Gastroesophageal sphincter (tissue), 4 donors: Measurements from ENCODE around the gene GPATCH8. TPM values are rescaled to one million over a fixed set of nuclear protein-coding genes. Genes with fewer than 3 reads are reported as not detected.

ENCODE experiments used
- ATAC-seq: fragments of 150-250 bp; one replicate; pipeline ENCODE4 v1.9.1; 2016; ENCODE audit warnings: mild to moderate bottlenecking, moderate library complexity
- H3K27ac ChIP-seq, 4 donors: fragments of 200-600 bp; sonication (generic) in 3 of 4; 1 replicate in 3 of 4; 2 replicates in 1 of 4; pipeline ENCODE4 v1.5.1; 2016 to 2019
- H3K27me3 ChIP-seq: fragments of 200-600 bp; sonication (generic); one replicate; pipeline ENCODE4 v1.5.1; 2019
- H3K36me3 ChIP-seq, 2 donors: fragments of 200-600 bp; sonication (generic); one replicate each; pipeline ENCODE4 v1.5.1; 2019; ENCODE audit warnings: control low read depth in 1 of 2
- H3K4me1 ChIP-seq, 3 donors: fragments of 200-600 bp; sonication (generic); 1 replicate in 2 of 3; 2 replicates in 1 of 3; pipeline ENCODE4 v1.5.1; 2016 to 2019; ENCODE audit warnings: control low read depth in 2 of 3
- H3K4me3 ChIP-seq, 2 donors: fragments of 200-600 bp; sonication (generic); one replicate each; pipeline ENCODE4 v1.5.1; 2019; ENCODE audit warnings: mild to moderate bottlenecking in 1 of 2, moderate library complexity in 1 of 2
- H3K9me3 ChIP-seq, 3 donors: fragments of 200-600 bp; sonication (generic); one replicate each; pipeline ENCODE4 v1.5.1; 2017 to 2019; ENCODE audit warnings: control low read depth in 2 of 3
- EP300 ChIP-seq: sonication (generic); formaldehyde crosslinking; IDR thresholded peaks from one replicate; pipeline ENCODE4 v1.6.1; 2017; ENCODE audit warnings: antibody characterized with exemption, mild to moderate bottlenecking
- POLR2A ChIP-seq, 2 donors: fragments of 450-650 bp; IDR thresholded peaks; one replicate each; pipeline ENCODE4 v1.6.1; 2017; ENCODE audit warnings: antibody characterized with exemption in 2 of 2, mild to moderate bottlenecking in 2 of 2, moderate library complexity in 1 of 2
- POLR2AphosphoS5 ChIP-seq: sonication (generic); formaldehyde crosslinking; IDR thresholded peaks from one replicate; pipeline ENCODE4 v1.6.1; 2017; ENCODE audit warnings: antibody characterized with exemption
- WGBS, 2 donors: methylation state at CpG; one replicate each; pipeline ENCODE4 v1.1.5; 2018; ENCODE audit warnings: low coverage in 1 of 2; 5-methylcytosine and 5-hydroxymethylcytosine counted together
- total RNA-seq, 4 donors: library from RNA; depleted of rRNA; stranded (reverse); fragments of >200 nt; gene quantifications; one replicate each; pipeline ENCODE4 v1.1.0, GENCODE V29; 2016
- TF ChIP-seq, protein P1 (sequence below), 4 experiments: fragments of 200-600 bp in 2 of 4; fragments of 450-650 bp in 2 of 4; sonication (generic) in 1 of 4; IDR thresholded peaks; one replicate each; pipeline ENCODE4 v1.5.1; 2017 to 2019; ENCODE audit warnings: antibody characterized with exemption in 4 of 4, mild to moderate bottlenecking in 2 of 4, moderate library complexity in 2 of 4

GPATCH8 gene
- total RNA-seq, 4 donors from 2014 or later, result 21.8 to 54.6 (median 33.9) TPM

DNA sequence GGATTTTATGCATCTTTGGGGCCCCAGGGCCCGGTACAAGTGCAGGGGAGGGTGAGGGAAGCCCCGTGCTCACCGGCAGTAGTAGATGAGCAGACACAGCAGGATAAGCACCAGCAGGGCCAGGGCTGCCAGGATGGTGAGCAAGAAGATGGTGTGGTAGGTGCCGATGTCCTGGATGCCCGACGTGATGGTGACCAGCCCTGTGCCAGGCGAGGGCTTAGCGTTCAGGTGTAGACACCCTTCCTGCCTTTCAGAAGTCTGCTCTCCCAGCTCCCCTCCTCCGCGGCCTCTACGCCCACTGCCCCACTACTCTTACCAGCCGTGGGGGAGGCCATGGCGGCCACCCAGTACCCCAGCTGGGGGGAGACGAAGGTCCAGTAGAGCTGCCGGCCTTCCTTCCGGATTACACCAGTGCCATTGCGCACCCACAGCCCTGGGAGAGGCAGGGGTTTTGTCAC lies 147.5 kb downstream of the GPATCH8 start:
- Histone ChIP-seq H3K4me3 (no peak overlapping the region), H3K27me3 (no peaks in the 10 kb centered on the region), H3K27ac (no peak overlapping the region), H3K9me3 (no peaks in the 10 kb centered on the region), H3K36me3 (peaks cover 0 to 28% of the 10 kb centered on the region in 2 donors), H3K4me1 (peaks cover 0 to 7% (median 0%) of the 10 kb centered on the region in 3 donors)
- 90% methylated on average over 6 of the region's 17 CpGs; no CpG with 5 or more reads in 1 of the 2 donors for WGBS, 2 donors
- no peak for ATAC-seq
- TF ChIP-seq POLR2AphosphoS5 (no peak), POLR2A (IDR thresholded peaks at IDR 0.05) (no peak), EP300 (no peak)
- TF ChIP-seq, protein P1, sequence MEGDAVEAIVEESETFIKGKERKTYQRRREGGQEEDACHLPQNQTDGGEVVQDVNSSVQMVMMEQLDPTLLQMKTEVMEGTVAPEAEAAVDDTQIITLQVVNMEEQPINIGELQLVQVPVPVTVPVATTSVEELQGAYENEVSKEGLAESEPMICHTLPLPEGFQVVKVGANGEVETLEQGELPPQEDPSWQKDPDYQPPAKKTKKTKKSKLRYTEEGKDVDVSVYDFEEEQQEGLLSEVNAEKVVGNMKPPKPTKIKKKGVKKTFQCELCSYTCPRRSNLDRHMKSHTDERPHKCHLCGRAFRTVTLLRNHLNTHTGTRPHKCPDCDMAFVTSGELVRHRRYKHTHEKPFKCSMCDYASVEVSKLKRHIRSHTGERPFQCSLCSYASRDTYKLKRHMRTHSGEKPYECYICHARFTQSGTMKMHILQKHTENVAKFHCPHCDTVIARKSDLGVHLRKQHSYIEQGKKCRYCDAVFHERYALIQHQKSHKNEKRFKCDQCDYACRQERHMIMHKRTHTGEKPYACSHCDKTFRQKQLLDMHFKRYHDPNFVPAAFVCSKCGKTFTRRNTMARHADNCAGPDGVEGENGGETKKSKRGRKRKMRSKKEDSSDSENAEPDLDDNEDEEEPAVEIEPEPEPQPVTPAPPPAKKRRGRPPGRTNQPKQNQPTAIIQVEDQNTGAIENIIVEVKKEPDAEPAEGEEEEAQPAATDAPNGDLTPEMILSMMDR (IDR thresholded peaks at IDR 0.05), result no peak

DNA sequence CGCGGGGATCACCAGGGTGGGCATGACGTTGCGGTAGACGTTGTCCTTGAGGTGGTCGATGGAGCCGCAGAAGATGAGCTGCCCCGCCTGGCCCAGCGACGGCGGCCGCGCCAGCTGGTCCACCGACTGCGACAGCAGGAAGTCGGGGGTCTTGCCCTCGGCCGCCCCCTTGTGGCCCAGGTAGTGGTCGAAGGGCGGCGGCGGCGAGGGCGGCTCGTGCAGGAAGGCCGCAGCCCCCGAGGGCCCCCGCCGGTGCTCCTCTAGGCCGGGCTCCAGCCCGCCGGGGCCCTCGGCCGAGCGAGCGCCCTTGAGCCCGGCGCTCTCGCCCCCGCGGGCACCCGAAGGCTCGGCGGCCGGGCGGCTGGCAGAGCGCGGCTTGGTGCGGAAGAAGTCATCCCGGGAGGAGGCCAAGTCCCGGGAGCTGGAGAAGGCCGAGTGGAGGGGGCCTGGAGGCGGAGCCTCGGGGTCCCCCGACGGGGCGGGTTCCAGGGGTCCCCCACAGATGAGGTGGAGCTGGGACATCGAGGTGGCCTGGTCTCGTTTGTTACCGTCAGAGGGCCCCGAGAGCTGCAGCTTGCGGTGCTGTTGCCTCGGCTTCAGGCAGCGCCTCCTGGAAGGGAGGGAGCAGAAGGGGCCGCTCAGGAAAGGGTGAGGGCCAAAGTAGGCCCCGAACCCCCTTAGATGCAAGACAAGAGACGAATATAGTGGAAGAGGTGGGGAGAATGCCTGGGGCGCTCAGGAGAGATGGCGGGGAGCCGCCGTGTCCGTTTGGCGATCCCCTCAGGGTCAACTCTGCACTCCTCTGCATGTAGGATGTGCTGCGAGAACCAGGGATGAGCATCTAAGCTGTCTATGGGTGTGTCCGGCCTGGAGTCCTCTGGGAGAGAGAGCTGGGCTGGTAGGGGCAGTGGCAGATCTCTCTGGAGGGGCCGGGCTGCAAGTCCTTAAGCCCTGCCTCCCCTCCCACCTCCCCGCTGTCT lies 148.3 kb downstream of the GPATCH8 start:
- Histone ChIP-seq H3K27ac (no peak overlapping the region), H3K36me3 (peaks cover 0 to 36% of the 10 kb centered on the region in 2 donors), H3K4me3 (no peak overlapping the region), H3K27me3 (no peaks in the 10 kb centered on the region), H3K4me1 (peaks cover 0 to 7% (median 0%) of the 10 kb centered on the region in 3 donors), H3K9me3 (no peaks in the 10 kb centered on the region)
- TF ChIP-seq POLR2AphosphoS5 (no peak), EP300 (no peak)
- TF ChIP-seq, protein P1 (IDR thresholded peaks at IDR 0.05), result peak in 3 of 4 experiments; percentile 13 to 40 (median 29)
- no peak for ATAC-seq
- WGBS, 2 donors, result 89% methylated on average over 10 of the region's 77 CpGs; no CpG with 5 or more reads in 1 of the 2 donors

DNA sequence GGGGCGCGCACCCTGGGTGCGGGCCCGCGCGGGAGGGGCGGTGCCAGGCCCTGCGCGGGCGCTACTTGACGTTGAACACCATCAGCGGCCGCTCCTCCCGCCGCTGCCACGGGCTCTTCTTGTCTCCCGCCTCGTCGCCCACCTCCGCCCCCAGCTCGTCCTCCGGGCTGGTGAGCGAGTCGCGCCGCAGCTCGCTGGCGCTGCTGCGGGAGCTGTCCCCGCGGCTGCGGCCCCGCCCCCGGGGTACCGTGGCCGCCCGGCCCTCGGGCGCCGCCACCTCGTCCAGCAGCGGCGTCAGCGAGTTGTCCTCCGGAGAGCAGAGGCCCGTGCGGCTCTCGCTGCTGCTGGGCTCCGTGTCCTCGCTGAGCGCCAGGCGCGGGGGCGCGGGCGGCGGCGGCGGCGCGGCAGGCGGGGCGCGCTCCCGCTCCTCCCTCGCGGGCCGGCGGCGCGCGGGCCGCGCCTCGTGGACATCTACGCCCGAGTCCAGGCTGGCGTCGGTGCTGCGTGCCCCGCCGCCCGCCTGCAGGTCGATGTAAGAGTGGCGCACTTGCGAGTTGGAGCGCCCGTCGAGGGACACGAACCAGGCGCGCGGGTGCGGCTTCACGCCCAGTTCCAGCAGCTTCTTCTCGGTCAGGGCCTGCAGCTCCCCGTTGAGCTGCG lies 149.4 kb downstream of the GPATCH8 start:
- TF ChIP-seq POLR2A (IDR thresholded peaks at IDR 0.05), result no peak
- Histone ChIP-seq H3K36me3 (peaks cover 0 to 47% of the 10 kb centered on the region in 2 donors), H3K27me3 (no peaks in the 10 kb centered on the region), H3K4me1 (peaks cover 0 to 7% (median 0%) of the 10 kb centered on the region in 3 donors), H3K27ac (peak overlapping the region in 2 of 4 donors; percentile 37 to 59), H3K4me3 (peak overlapping the region; percentile 17 to 46), H3K9me3 (no peaks in the 10 kb centered on the region)
- WGBS, 2 donors, result no CpG with 5 or more reads among the region's 98 CpGs
- ATAC-seq, result peak; percentile 36

DNA sequence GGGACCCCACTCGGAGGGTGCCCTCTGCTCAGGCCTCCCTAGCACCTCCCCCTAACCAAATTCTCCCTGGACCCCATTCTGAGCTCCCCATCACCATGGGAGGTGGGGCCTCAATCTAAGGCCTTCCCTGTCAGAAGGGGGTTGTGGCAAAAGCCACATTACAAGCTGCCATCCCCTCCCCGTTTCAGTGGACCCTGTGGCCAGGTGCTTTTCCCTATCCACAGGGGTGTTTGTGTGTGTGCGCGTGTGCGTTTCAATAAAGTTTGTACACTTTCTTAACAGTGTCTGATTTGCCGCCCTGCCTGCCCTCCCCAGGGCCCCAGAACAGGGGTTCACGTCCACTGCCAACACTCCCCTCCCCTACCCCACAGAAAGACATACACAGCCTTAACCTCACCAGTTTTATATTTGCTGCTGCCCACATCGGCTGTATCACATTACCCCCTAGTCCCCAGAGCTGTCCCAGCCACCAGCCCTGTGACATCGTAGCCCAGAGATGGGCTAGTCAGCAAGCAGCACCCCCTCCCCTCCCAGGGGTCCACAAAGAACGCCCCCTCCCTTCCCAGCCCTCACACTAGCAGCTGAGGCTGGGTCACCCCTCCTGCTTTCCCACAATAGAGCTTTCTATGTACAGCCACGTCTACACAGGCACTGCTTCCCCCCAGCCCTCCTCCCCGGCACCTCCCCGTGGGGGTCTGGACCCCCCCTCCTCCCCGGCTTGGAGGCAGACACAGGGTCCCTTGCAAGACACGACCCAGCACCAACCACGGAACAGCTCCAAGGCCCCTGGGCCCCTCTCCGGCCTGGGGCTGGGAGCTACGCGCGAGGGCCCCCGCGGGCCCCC lies 150.2 kb downstream of the GPATCH8 start:
- peak overlapping the region in 1 of 2 donors; percentile 46 for H3K4me3 ChIP-seq
- peak; percentile 7 for ATAC-seq
- H3K36me3 ChIP-seq, result peaks cover 0 to 50% of the 10 kb centered on the region in 2 donors
- H3K27ac ChIP-seq, result peak overlapping the region in 2 of 4 donors; percentile 37 to 59
- TF ChIP-seq POLR2AphosphoS5, result no peak
- TF ChIP-seq EP300, result no peak
- no peak for TF ChIP-seq POLR2A (IDR thresholded peaks at IDR 0.05)
- TF ChIP-seq, protein P1 (IDR thresholded peaks at IDR 0.05), result no peak
- WGBS, 2 donors, result 54 to 80% methylated on average over 2 to 9 of the region's 22 CpGs
- no peaks in the 10 kb centered on the region for H3K27me3 ChIP-seq
- H3K4me1 ChIP-seq, result peaks cover 0 to 7% (median 0%) of the 10 kb centered on the region in 3 donors
- H3K9me3 ChIP-seq, result no peaks in the 10 kb centered on the region
